Measurements from ENCODE around the gene MDM1.

DNA sequence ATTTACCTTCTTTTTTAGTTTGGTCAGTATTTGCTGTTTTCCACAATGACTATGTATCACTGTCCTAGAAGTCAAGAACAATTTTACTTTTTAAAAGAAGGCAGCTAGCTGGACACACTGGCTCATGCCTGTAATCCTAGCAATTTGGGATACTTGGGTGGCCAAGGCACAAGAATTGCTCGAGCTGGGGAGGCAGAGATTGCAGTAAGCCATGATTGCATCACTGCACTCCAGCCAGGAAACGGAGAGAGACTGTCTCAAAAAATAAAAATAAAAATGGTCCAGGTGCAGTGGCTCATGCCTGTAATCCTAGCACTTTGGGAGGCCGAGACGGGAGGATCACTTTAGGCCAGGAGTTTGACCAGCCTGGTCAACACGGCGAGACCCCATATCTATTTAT is 28.3 kb downstream of the MDM1 start:
- TF ChIP-seq, protein P1, sequence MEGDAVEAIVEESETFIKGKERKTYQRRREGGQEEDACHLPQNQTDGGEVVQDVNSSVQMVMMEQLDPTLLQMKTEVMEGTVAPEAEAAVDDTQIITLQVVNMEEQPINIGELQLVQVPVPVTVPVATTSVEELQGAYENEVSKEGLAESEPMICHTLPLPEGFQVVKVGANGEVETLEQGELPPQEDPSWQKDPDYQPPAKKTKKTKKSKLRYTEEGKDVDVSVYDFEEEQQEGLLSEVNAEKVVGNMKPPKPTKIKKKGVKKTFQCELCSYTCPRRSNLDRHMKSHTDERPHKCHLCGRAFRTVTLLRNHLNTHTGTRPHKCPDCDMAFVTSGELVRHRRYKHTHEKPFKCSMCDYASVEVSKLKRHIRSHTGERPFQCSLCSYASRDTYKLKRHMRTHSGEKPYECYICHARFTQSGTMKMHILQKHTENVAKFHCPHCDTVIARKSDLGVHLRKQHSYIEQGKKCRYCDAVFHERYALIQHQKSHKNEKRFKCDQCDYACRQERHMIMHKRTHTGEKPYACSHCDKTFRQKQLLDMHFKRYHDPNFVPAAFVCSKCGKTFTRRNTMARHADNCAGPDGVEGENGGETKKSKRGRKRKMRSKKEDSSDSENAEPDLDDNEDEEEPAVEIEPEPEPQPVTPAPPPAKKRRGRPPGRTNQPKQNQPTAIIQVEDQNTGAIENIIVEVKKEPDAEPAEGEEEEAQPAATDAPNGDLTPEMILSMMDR (IDR thresholded peaks at IDR 0.05; ENCODE audit: poor library complexity): no peak
- no peak for TF ChIP-seq EZH2phosphoT487 (IDR thresholded peaks at IDR 0.05; ENCODE audit: low read depth, severe bottlenecking, unreplicated experiment)

Measured in hepatocyte (in vitro differentiated cells).